ENCODE data around the gene RNASET2.

DNA sequence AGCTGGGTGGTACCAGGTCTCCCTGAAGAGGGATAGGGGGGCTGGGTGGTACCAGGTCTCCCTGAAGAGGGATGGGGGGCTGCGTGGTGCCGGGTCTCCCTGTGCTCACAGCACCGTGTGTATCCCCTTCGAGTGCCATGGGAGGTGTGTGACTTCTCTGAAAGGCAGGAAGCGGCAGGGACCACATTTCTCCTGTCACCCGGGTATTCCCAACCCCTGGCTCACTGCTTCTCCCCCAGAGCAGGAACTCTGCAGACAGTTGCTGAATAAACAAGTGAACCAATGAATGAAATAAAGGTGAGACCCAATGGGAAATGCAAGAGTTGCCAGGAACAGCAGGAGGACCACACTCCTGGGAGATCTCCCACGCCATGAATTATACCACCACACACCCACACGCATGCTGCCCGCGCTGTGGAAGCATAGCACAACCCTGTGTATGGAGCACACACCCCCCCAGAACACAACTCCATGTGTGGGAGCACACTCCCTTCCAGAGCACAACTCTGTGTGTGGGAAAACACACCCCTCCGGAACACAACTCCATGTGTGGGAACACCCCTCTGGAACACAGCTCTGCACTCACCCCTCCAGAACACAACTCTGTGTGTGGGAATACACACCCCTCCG lies 50.7 kb downstream of the RNASET2 start:
- no peak for TF ChIP-seq POLR2A (IDR thresholded peaks at IDR 0.05)
- TF ChIP-seq, protein P1, sequence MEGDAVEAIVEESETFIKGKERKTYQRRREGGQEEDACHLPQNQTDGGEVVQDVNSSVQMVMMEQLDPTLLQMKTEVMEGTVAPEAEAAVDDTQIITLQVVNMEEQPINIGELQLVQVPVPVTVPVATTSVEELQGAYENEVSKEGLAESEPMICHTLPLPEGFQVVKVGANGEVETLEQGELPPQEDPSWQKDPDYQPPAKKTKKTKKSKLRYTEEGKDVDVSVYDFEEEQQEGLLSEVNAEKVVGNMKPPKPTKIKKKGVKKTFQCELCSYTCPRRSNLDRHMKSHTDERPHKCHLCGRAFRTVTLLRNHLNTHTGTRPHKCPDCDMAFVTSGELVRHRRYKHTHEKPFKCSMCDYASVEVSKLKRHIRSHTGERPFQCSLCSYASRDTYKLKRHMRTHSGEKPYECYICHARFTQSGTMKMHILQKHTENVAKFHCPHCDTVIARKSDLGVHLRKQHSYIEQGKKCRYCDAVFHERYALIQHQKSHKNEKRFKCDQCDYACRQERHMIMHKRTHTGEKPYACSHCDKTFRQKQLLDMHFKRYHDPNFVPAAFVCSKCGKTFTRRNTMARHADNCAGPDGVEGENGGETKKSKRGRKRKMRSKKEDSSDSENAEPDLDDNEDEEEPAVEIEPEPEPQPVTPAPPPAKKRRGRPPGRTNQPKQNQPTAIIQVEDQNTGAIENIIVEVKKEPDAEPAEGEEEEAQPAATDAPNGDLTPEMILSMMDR (IDR thresholded peaks at IDR 0.05) = no peak

All from adrenal gland (tissue), 5 donors.